Ishikawa (cell line): Measurements from ENCODE around the gene DST.

Source experiments
- CEBPB ChIP-seq: IDR thresholded peaks from 2 replicates; pipeline ENCODE4 v1.6.1; 2012
- CREB1 ChIP-seq: IDR thresholded peaks from 2 replicates; pipeline ENCODE4 v1.6.1; 2012; ENCODE audit warnings: low read depth
- EGR1 ChIP-seq: IDR thresholded peaks from 2 replicates; pipeline ENCODE4 v1.6.1; 2012
- EP300 ChIP-seq: IDR thresholded peaks from 2 replicates; pipeline ENCODE4 v1.6.1; 2012; ENCODE audit warnings: borderline replicate concordance
- FOXM1 ChIP-seq: IDR thresholded peaks from 2 replicates; pipeline ENCODE4 v1.6.1; 2012; ENCODE audit warnings: low read depth, borderline replicate concordance
- NFIC ChIP-seq: IDR thresholded peaks from 2 replicates; pipeline ENCODE4 v1.6.1; 2012
- RAD21 ChIP-seq: IDR thresholded peaks from 2 replicates; pipeline ENCODE4 v1.6.1; 2012; ENCODE audit warnings: low read depth
- TAF1 ChIP-seq: IDR thresholded peaks from 2 replicates; pipeline ENCODE4 v1.6.1; 2012; ENCODE audit warnings: low read depth, mild to moderate bottlenecking
- TCF12 ChIP-seq: IDR thresholded peaks from 2 replicates; pipeline ENCODE4 v1.6.1; 2012; ENCODE audit warnings: low read depth
- TEAD4 ChIP-seq: IDR thresholded peaks from 2 replicates; pipeline ENCODE4 v1.6.1; 2012
- YY1 ChIP-seq: IDR thresholded peaks from 2 replicates; pipeline ENCODE4 v1.6.1; 2012; ENCODE audit warnings: low read depth
- ZBTB7A ChIP-seq: IDR thresholded peaks from 2 replicates; pipeline ENCODE4 v1.6.1; 2012; ENCODE audit warnings: low read depth
- TF ChIP-seq, protein P1 (sequence below): IDR thresholded peaks from 2 replicates; pipeline ENCODE4 v1.6.1; 2012
- TF ChIP-seq, protein P2 (sequence below): IDR thresholded peaks from 2 replicates; pipeline ENCODE4 v1.6.1; 2012; ENCODE audit warnings: low read depth, mild to moderate bottlenecking
- TF ChIP-seq, protein P3 (sequence below): IDR thresholded peaks from 2 replicates; pipeline ENCODE4 v1.6.1; 2012

DST gene

GRCh38 chr6:56501993-56502392 lies 140.7 kb downstream of the DST start:
- TF ChIP-seq FOXM1 (no peak), EP300 (no peak), CREB1 (no peak), NFIC (no peak)

DNA sequence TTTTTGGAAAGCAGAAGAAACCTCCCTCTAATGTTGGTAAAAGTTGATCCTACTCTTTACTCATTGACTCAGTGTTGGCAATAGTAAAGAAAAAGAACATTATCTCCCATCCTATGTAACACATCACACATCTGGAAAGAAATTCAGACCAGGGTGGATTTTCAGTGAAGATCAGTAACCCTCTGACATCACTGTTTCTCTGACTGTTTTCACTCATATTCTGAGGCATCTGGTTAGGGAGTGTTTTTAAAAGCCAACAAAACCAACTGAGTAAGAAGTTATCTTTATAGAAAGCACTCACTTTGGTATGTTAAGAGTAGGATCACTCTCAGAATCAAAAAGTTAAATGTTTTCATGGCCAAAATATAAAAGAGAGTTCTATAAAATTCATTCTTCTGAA lies 143.6 kb downstream of the DST start:
- no peak for TF ChIP-seq CEBPB

- TF ChIP-seq CREB1 (no peak), TAF1 (no peak), EGR1 (no peak), RAD21 (no peak), NFIC (no peak), TEAD4 (no peak), FOXM1 (no peak), CEBPB (no peak), YY1 (no peak), TCF12 (no peak), ZBTB7A (no peak), EP300 (no peak)
- TF ChIP-seq, protein P1, sequence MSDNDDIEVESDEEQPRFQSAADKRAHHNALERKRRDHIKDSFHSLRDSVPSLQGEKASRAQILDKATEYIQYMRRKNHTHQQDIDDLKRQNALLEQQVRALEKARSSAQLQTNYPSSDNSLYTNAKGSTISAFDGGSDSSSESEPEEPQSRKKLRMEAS, result no peak
- TF ChIP-seq, protein P2, sequence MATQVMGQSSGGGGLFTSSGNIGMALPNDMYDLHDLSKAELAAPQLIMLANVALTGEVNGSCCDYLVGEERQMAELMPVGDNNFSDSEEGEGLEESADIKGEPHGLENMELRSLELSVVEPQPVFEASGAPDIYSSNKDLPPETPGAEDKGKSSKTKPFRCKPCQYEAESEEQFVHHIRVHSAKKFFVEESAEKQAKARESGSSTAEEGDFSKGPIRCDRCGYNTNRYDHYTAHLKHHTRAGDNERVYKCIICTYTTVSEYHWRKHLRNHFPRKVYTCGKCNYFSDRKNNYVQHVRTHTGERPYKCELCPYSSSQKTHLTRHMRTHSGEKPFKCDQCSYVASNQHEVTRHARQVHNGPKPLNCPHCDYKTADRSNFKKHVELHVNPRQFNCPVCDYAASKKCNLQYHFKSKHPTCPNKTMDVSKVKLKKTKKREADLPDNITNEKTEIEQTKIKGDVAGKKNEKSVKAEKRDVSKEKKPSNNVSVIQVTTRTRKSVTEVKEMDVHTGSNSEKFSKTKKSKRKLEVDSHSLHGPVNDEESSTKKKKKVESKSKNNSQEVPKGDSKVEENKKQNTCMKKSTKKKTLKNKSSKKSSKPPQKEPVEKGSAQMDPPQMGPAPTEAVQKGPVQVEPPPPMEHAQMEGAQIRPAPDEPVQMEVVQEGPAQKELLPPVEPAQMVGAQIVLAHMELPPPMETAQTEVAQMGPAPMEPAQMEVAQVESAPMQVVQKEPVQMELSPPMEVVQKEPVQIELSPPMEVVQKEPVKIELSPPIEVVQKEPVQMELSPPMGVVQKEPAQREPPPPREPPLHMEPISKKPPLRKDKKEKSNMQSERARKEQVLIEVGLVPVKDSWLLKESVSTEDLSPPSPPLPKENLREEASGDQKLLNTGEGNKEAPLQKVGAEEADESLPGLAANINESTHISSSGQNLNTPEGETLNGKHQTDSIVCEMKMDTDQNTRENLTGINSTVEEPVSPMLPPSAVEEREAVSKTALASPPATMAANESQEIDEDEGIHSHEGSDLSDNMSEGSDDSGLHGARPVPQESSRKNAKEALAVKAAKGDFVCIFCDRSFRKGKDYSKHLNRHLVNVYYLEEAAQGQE, result no peak
- TF ChIP-seq, protein P3, sequence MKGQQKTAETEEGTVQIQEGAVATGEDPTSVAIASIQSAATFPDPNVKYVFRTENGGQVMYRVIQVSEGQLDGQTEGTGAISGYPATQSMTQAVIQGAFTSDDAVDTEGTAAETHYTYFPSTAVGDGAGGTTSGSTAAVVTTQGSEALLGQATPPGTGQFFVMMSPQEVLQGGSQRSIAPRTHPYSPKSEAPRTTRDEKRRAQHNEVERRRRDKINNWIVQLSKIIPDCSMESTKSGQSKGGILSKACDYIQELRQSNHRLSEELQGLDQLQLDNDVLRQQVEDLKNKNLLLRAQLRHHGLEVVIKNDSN, result no peak
Measured at GRCh38 chr6:56497691-56498090, 145.0 kb downstream of the DST start.

DNA sequence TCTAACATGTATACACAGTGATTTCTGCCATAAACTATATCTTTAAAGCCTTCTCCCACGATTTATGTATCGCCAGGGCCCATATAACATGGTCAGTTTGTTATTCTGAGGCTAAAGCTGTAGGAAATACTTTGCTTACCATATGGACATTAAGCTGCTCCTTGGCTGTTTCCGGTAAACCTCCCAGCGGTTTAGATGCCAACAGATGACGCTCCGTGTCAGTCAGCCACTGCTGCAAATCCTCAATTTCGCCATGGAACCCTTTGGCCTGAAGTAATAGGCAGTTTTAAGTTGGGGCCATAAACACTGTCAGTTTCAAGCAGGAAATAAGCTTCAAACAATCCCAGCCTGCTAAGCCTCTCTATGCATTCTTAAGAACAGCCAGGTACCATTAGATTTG lies 145.4 kb downstream of the DST start:
- TF ChIP-seq TCF12 (no peak), EGR1 (no peak), RAD21 (no peak), NFIC (no peak), TEAD4 (no peak), CEBPB (no peak), FOXM1 (no peak)
- TF ChIP-seq, protein P3, result no peak
- TF ChIP-seq, protein P1, result no peak

- TF ChIP-seq FOXM1 (no peak), EP300 (no peak), YY1 (no peak), CEBPB (no peak), CREB1 (no peak), ZBTB7A (no peak), TAF1 (no peak), TEAD4 (no peak), EGR1 (no peak), TCF12 (no peak)
- TF ChIP-seq, protein P3, result no peak
- TF ChIP-seq, protein P1, result no peak
- TF ChIP-seq, protein P2, result no peak
Measured at GRCh38 chr6:56495654-56496053, 147.0 kb downstream of the DST start.

DNA sequence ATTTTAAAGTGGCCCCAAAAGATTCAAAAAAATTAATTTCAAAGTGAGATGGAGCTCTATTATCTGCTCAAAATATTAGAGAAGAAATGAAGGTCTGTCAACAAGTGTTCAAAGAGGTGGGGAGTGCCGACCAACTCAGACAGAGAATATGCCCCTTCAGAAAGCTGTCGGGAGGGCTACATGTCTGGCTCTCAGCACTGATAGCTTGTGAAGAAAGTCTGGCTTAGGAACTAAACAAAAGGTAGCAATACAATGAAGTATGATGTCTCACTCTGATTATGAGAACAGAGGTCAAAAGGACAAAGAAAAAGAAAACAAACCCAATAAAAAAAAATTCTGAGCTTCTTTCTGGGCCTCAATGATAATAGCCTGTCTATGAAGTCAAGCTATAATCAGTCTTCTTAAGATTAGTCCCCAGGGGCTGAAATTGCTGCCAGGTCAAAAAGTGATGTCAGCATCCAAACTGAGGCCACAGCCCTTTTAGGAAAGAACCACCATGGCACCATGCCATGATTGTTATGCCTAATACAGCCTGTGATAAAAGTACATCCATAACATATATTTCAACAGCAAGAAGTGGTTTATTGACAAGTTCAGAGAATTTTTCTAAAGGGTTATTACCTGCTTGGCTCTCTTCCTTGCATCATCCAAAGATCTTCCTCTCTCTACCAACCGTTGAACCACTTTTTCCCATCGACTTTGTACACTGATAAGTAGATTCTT lies 150.9 kb downstream of the DST start:
- TF ChIP-seq EP300 (no peak), CEBPB (no peak), NFIC (no peak), TAF1 (no peak), RAD21 (no peak), TCF12 (no peak), EGR1 (no peak), CREB1 (no peak), YY1 (no peak)
- TF ChIP-seq, protein P3, result no peak
- TF ChIP-seq, protein P2, result no peak
- TF ChIP-seq, protein P1, result no peak
